ENCODE data around the gene GFRA1.

Gene GFRA1

GRCh38 chr10:116130006-116130405, 143.0 kb downstream of the GFRA1 start:
- DNase-seq (ENCODE audit: low read depth), result no peak
- TF ChIP-seq CTCF (conservative IDR thresholded peaks at IDR 0.05; ENCODE audit: control insufficient read depth, insufficient read depth, low read depth, low read length), result no peak
- no peak overlapping the region for H3K4me3 ChIP-seq (ENCODE audit: control insufficient read depth, low read depth, low read length)

- H3K4me3 ChIP-seq (ENCODE audit: control insufficient read depth, low read depth, low read length), result no peak overlapping the region
- no peak for DNase-seq (ENCODE audit: low read depth)
- TF ChIP-seq CTCF (conservative IDR thresholded peaks at IDR 0.05; ENCODE audit: control insufficient read depth, insufficient read depth, low read depth, low read length), result no peak
Measured at GRCh38 chr10:116126954-116127695, 145.9 kb downstream of the GFRA1 start.

GRCh38 chr10:116126239-116126638, 146.8 kb downstream of the GFRA1 start:
- DNase-seq (ENCODE audit: low read depth), result no peak
- TF ChIP-seq CTCF (conservative IDR thresholded peaks at IDR 0.05; ENCODE audit: control insufficient read depth, insufficient read depth, low read depth, low read length), result no peak
- no peak overlapping the region for H3K4me3 ChIP-seq (ENCODE audit: control insufficient read depth, low read depth, low read length)

- no peak for TF ChIP-seq CTCF (conservative IDR thresholded peaks at IDR 0.05; ENCODE audit: control insufficient read depth, insufficient read depth, low read depth, low read length)
- DNase-seq (ENCODE audit: low read depth), result no peak
- no peak overlapping the region for H3K4me3 ChIP-seq (ENCODE audit: control insufficient read depth, low read depth, low read length)
Measured at GRCh38 chr10:116125180-116125579, 147.8 kb downstream of the GFRA1 start.

GRCh38 chr10:116124777-116125176, 148.2 kb downstream of the GFRA1 start:
- TF ChIP-seq CTCF (conservative IDR thresholded peaks at IDR 0.05; ENCODE audit: control insufficient read depth, insufficient read depth, low read depth, low read length), result no peak
- H3K4me3 ChIP-seq (ENCODE audit: control insufficient read depth, low read depth, low read length), result no peak overlapping the region
- DNase-seq (ENCODE audit: low read depth), result no peak

- no peak for TF ChIP-seq CTCF (conservative IDR thresholded peaks at IDR 0.05; ENCODE audit: control insufficient read depth, insufficient read depth, low read depth, low read length)
- H3K4me3 ChIP-seq (ENCODE audit: control insufficient read depth, low read depth, low read length), result no peak overlapping the region
- no peak for DNase-seq (ENCODE audit: low read depth)
Measured at GRCh38 chr10:116122664-116123063, 150.3 kb downstream of the GFRA1 start.
